ENCODE data around the gene EXTL1. TPM values are rescaled to one million over a fixed set of nuclear protein-coding genes. Genes with fewer than 3 reads are reported as not detected.

Gene EXTL1
- total RNA-seq, 2 experiments from 2014 or later, result not detected

GRCh38 chr1:26057189-26057588 lies 35.6 kb downstream of the EXTL1 start:
- Histone ChIP-seq H3K27me3 (ENCODE audit: control insufficient read depth in 1 of 2, insufficient read depth in 2 of 2, low read length in 2 of 2) (peaks cover 13 to 18% of the 10 kb centered on the region in 2 experiments), H3K36me3 (ENCODE audit: insufficient read depth, low read length) (no peaks in the 10 kb centered on the region), H3K27ac (ENCODE audit: low read depth in 1 of 2, low read length in 2 of 2) (no peak overlapping the region), H3K4me3 (ENCODE audit: low read length) (no peak overlapping the region), H3K4me1 (ENCODE audit: insufficient read depth, low read length) (no peaks in the 10 kb centered on the region), H3K9me3 (ENCODE audit: control insufficient read depth in 1 of 2, insufficient read depth in 1 of 2, low read length in 2 of 2) (no peaks in the 10 kb centered on the region)
- TF ChIP-seq CTCF (IDR thresholded peaks at IDR 0.05), result no peak
- CTCF ChIA-PET, result no interaction called here
- POLR2A ChIA-PET, result no interaction called here
- no peak for DNase-seq
- H3K27me3 Mint-ChIP-seq, result peaks cover 38% of the 10 kb centered on the region
- intact Hi-C loops (cut with DNase I, micrococcal nuclease), result no loop called here
- H3K36me3 Mint-ChIP-seq (ENCODE audit: low read depth), result no peaks in the 10 kb centered on the region
- ATAC-seq (ENCODE audit: poor library complexity), result no peak
- no peak overlapping the region for H3K4me3 Mint-ChIP-seq
- no peaks in the 10 kb centered on the region for H3K4me1 Mint-ChIP-seq (ENCODE audit: low read depth)
- H3K9me3 Mint-ChIP-seq, result no peaks in the 10 kb centered on the region
- H3K27ac Mint-ChIP-seq, result no peak overlapping the region

- POLR2A ChIA-PET, result no interaction called here
- no peak for DNase-seq
- no peaks in the 10 kb centered on the region for H3K4me1 ChIP-seq (ENCODE audit: insufficient read depth, low read length)
- intact Hi-C loops (cut with DNase I, micrococcal nuclease), result no loop called here
- H3K36me3 ChIP-seq (ENCODE audit: insufficient read depth, low read length), result no peaks in the 10 kb centered on the region
- no peak overlapping the region for H3K4me3 Mint-ChIP-seq
- no peak overlapping the region for H3K27ac Mint-ChIP-seq
- H3K4me3 ChIP-seq (ENCODE audit: low read length), result no peak overlapping the region
- TF ChIP-seq CTCF (IDR thresholded peaks at IDR 0.05), result no peak
- no peak overlapping the region for H3K27ac ChIP-seq (ENCODE audit: low read depth in 1 of 2, low read length in 2 of 2)
- CTCF ChIA-PET, result interaction anchor here (0.6 kb wide), 1 partner anchor 1893 kb away, joined by 3 read pairs; no protein-coding TSS in a partner anchor
- H3K36me3 Mint-ChIP-seq (ENCODE audit: low read depth), result no peaks in the 10 kb centered on the region
- ATAC-seq (ENCODE audit: poor library complexity), result no peak
- peaks cover 13 to 18% of the 10 kb centered on the region in 2 experiments for H3K27me3 ChIP-seq (ENCODE audit: control insufficient read depth in 1 of 2, insufficient read depth in 2 of 2, low read length in 2 of 2)
- no peaks in the 10 kb centered on the region for H3K4me1 Mint-ChIP-seq (ENCODE audit: low read depth)
- no peaks in the 10 kb centered on the region for H3K9me3 ChIP-seq (ENCODE audit: control insufficient read depth in 1 of 2, insufficient read depth in 1 of 2, low read length in 2 of 2)
- no peaks in the 10 kb centered on the region for H3K9me3 Mint-ChIP-seq
- peaks cover 37% of the 10 kb centered on the region for H3K27me3 Mint-ChIP-seq
Measured at GRCh38 chr1:26058052-26058595, 36.5 kb downstream of the EXTL1 start.

- Mint-ChIP-seq H3K9me3 (no peaks in the 10 kb centered on the region), H3K27ac (no peak overlapping the region), H3K4me3 (no peak overlapping the region), H3K4me1 (ENCODE audit: low read depth) (no peaks in the 10 kb centered on the region), H3K36me3 (ENCODE audit: low read depth) (no peaks in the 10 kb centered on the region), H3K27me3 (peaks cover 32% of the 10 kb centered on the region)
- no peaks in the 10 kb centered on the region for H3K4me1 ChIP-seq (ENCODE audit: insufficient read depth, low read length)
- no peak overlapping the region for H3K4me3 ChIP-seq (ENCODE audit: low read length)
- intact Hi-C loops (cut with DNase I, micrococcal nuclease), result loop anchor here in 1 of 2 experiments (10.0 kb wide), 1 partner anchor 985 kb away; no protein-coding TSS in a partner anchor
- no peaks in the 10 kb centered on the region for H3K36me3 ChIP-seq (ENCODE audit: insufficient read depth, low read length)
- TF ChIP-seq CTCF (IDR thresholded peaks at IDR 0.05), result no peak
- H3K27me3 ChIP-seq (ENCODE audit: control insufficient read depth in 1 of 2, insufficient read depth in 2 of 2, low read length in 2 of 2), result peaks cover 6 to 11% of the 10 kb centered on the region in 2 experiments
- no peaks in the 10 kb centered on the region for H3K9me3 ChIP-seq (ENCODE audit: control insufficient read depth in 1 of 2, insufficient read depth in 1 of 2, low read length in 2 of 2)
- ChIA-PET POLR2A (no interaction called here), CTCF (no interaction called here)
- no peak overlapping the region for H3K27ac ChIP-seq (ENCODE audit: low read depth in 1 of 2, low read length in 2 of 2)
- no peak for ATAC-seq (ENCODE audit: poor library complexity)
- DNase-seq, result no peak
Measured at GRCh38 chr1:26059906-26060305, 38.3 kb downstream of the EXTL1 start.
